Progenitor cell of endocrine pancreas (in vitro differentiated cells): ENCODE measurements around the gene DNM3. TPM values are rescaled to one million over a fixed set of nuclear protein-coding genes. Genes with fewer than 3 reads are reported as not detected.

Source experiments
- DNase-seq: peaks from one replicate; pipeline ENCODE4 v3.0.0; 2021; ENCODE audit warnings: low spot score; ENCODE audit not compliant: unreplicated experiment
- H3K27ac Mint-ChIP-seq: 2 replicates; pipeline ENCODE4 v1.8.0; 2021; ENCODE audit warnings: mild to moderate bottlenecking, moderate library complexity, mixed read lengths
- H3K27me3 Mint-ChIP-seq: 2 replicates; pipeline ENCODE4 v1.8.0; 2021; ENCODE audit warnings: mixed read lengths
- H3K36me3 Mint-ChIP-seq: 2 replicates; pipeline ENCODE4 v1.8.0; 2022; ENCODE audit warnings: mixed read lengths; ENCODE audit not compliant: insufficient read depth
- H3K4me1 Mint-ChIP-seq: 2 replicates; pipeline ENCODE4 v1.8.0; 2021; ENCODE audit warnings: low read depth, mixed read lengths
- H3K4me3 Mint-ChIP-seq: 2 replicates; pipeline ENCODE4 v1.8.0; 2021; ENCODE audit warnings: low read depth, mild to moderate bottlenecking, moderate library complexity, mixed read lengths
- H3K9me3 Mint-ChIP-seq: 2 replicates; pipeline ENCODE4 v1.8.0; 2021; ENCODE audit warnings: low read depth, mixed read lengths
- CTCF ChIP-seq: fragments of 200-600 bp; sonication (generic); IDR thresholded peaks from one replicate; pipeline ENCODE4 v1.5.0; 2021; ENCODE audit warnings: antibody characterized with exemption, mild to moderate bottlenecking; ENCODE audit not compliant: unreplicated experiment
- total RNA-seq: library from RNA; stranded (reverse); gene quantifications from 2 replicates; pipeline ENCODE4 v1.2.1, GENCODE V29; 2021

The DNM3 gene
- total RNA-seq, 1 donor from 2014 or later, result 0.48 TPM

- no peaks in the 10 kb centered on the region for H3K4me1 Mint-ChIP-seq
- no peaks in the 10 kb centered on the region for H3K9me3 Mint-ChIP-seq
- H3K27ac Mint-ChIP-seq, result no peak overlapping the region
- H3K4me3 Mint-ChIP-seq, result no peak overlapping the region
- no peak for TF ChIP-seq CTCF
- no peaks in the 10 kb centered on the region for H3K36me3 Mint-ChIP-seq
- no peaks in the 10 kb centered on the region for H3K27me3 Mint-ChIP-seq
- DNase-seq, result no peak
These were observed 33.7 kb upstream of the DNM3 start for GRCh38 chr1:171807556-171807955.

DNA sequence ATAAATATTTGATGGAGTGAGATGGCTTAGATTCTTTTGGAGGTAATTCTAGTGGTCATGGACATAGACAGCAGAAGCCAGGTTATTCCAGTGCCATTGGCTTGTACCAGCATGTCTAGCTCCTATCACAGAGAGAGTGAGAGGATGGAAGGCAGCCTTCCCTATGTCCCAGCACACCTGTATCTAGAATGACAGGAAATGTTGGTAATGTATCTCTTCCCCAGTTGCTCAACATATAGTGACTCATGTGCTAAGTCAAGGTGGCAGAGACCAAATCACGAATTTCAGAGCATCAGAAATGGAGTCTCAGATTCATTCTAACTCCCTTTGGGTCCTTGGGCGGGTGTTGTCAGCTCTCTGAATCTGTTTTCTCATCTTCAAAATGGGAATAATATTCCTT lies 31.5 kb upstream of the DNM3 start:
- H3K36me3 Mint-ChIP-seq, result no peaks in the 10 kb centered on the region
- no peak overlapping the region for H3K27ac Mint-ChIP-seq
- no peak overlapping the region for H3K4me3 Mint-ChIP-seq
- no peaks in the 10 kb centered on the region for H3K9me3 Mint-ChIP-seq
- TF ChIP-seq CTCF, result no peak
- no peaks in the 10 kb centered on the region for H3K27me3 Mint-ChIP-seq
- DNase-seq, result no peak
- H3K4me1 Mint-ChIP-seq, result no peaks in the 10 kb centered on the region

DNA sequence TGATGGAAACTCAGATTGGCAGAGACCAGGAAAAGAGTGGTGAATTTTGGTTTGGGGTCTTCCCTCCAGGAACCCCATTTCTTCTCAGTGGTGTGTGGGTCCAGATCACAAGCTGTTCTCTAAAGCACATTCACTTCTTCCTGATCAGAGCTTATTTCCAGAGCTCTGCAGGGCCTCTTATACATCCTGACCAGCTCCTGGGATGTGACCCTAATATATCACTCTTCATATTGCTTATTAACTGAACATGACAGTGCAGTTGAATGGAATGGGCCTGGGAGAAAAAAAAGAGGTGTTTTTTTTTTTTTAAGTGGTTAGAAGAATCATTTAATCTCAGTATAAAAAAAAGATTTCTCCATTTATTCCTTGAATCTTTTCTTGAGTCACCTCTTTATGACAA lies 29.6 kb upstream of the DNM3 start:
- Mint-ChIP-seq H3K4me1 (no peaks in the 10 kb centered on the region), H3K27ac (no peak overlapping the region), H3K9me3 (no peaks in the 10 kb centered on the region)

DNA sequence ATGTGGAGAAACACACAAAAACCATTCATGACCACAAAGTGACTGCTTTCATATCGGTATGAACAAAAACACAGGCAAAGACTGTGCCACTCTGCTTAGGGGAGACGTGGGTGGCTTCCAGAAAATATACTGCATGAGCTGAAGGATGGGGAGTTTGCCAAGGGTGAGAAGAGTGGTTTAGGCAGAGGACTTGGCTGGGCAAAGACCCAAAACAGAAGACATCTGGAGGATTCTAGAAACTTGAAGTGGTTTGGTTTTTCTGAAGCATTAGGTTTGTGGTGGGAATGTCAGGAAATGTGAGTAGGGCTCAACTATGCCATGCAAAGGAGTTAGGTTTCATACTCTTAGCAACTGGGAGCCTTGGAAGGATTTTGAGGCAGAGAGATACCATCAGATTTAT lies 26.6 kb upstream of the DNM3 start:
- Mint-ChIP-seq H3K27ac (no peak overlapping the region), H3K9me3 (no peaks in the 10 kb centered on the region), H3K4me3 (no peak overlapping the region), H3K4me1 (no peaks in the 10 kb centered on the region), H3K36me3 (no peaks in the 10 kb centered on the region), H3K27me3 (no peaks in the 10 kb centered on the region)
- no peak for TF ChIP-seq CTCF
- no peak for DNase-seq

More for the DNA sequence above, 29.6 kb upstream of the DNM3 start:
- H3K36me3 Mint-ChIP-seq, result no peaks in the 10 kb centered on the region
- no peak for TF ChIP-seq CTCF
- no peaks in the 10 kb centered on the region for H3K27me3 Mint-ChIP-seq
- no peak overlapping the region for H3K4me3 Mint-ChIP-seq
- DNase-seq, result no peak

GRCh38 chr1:171816300-171816901 lies 24.9 kb upstream of the DNM3 start:
- Mint-ChIP-seq H3K36me3 (no peaks in the 10 kb centered on the region), H3K27ac (no peak overlapping the region), H3K9me3 (no peaks in the 10 kb centered on the region), H3K27me3 (no peaks in the 10 kb centered on the region), H3K4me1 (no peaks in the 10 kb centered on the region), H3K4me3 (no peak overlapping the region)
- DNase-seq, result no peak
- no peak for TF ChIP-seq CTCF
